GM19025 (cell line): Measurements from ENCODE around the gene SMOC2.

Experiments used
- ATAC-seq: cut with Tn5 transposase; IDR thresholded peaks from one replicate; pipeline ENCODE4 v1.9.1; 2021; ENCODE audit warnings: mild to moderate bottlenecking, low read depth, moderate library complexity; ENCODE audit not compliant: unreplicated experiment

SMOC2 gene

DNA sequence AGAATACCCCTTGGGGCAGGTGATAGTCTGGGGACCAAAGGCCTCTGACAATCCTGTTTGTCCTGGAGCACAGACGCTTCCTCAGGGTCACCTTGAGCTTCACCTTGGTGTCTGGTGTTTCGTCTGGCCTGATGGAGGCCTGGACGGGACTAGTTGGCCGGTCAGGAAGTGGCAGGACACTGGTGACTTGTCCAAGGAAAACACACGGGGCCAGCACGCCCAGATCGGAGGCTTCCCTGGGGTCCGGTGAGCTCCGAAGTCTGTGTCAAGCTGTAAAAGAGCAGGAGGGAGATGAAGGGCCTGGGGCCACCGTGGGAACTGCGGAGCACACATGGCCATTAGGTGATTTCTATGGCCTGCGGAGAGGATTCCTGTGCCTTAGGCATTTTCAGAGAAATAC is 67.9 kb downstream of the SMOC2 start:
- no peak for ATAC-seq

DNA sequence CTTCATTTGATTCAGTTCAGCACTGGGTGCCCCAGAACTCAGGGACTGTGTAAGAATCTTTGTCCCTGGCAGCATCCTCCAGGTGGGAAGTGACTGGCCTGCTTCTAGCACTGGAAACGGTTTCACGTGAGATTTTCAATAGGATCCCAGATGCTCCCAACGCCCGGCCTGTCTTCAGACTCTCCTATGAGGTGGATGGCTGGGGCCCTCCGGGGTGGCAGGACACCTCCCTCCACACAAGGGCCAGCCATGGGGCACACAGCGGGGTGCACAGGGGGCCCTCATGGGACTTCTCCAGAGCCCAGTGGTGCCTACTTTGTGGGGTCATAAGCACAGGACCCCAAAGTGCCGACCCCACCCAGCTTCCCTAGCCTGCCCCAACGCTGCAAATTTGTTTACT is 72.8 kb downstream of the SMOC2 start:
- no peak for ATAC-seq

DNA sequence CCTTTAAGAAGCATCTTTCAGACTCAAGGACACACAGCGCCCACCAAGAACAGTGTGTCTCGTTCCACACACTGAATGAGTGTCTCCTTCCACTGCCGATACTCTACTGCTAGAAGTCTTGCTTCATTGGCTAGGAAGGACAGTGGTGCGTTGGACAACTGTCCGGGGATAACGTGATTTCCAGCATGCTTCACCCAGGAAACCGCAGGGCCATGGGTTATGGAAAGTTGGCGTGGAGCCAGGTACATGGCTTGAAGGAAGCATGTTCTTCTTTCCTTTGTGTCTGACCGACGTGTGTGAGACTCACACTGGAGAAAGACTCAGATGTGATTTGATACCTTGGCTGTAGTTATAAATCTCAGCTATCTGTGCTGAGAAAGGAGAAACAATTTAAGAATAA is 73.2 kb downstream of the SMOC2 start:
- ATAC-seq, result no peak

DNA sequence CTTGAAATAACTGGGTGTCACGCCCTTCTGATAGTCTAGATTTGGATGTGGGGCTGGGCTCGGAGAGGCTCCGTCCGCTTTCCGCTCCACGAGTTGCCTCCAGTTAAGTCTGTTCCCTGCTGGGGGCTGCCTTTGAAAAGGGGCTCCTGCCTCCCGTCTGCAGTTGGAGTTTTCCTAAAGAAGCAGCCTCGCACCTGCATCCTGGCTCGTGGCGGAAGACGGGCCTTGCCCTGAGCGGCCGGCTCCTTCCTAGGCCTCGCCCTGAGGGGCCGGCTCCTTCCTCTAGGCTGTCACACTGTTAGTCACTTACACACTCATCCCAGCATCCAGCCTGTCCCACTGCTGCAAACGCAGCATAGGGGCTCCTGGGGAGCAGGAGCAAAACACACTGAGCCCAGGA is 74.4 kb downstream of the SMOC2 start:
- no peak for ATAC-seq

DNA sequence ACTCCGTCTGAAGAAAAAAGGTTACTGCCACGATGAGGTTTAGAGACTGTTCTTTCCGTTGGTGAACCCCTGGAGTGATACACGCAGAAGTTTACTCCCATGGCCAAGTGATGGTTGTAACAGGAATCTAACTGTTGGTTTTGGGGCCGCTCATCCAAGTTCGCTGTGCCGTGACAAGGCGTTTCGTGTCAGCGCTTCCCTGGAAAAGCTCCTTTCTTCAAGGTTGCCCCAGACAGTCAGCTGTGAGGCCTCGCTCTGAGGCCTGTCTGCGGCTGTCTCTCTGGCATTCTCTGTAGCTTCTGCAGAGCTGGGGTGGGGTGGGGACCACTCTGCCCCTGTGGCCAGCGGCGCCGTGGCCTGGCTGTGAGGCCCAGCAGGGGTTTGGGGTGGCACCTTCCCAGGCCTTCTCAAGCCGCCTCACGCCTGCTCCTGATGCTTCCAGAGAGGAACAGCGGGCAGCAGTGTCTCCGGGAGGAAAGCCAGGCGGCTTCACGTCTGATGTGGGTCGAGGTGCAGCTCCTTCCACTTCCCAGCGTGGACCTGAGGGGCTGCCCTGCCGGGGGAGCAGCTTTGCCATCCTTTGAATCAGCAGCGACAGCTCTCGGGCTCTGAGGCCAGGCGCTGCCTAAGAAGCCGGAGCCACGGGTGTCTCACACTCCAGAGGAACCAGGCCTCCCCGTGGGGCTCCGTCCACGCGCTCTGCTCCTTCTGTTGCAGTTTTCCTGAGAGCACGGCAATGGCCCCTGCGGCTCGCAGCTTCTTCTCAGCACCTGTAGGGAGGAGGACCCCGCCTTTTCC is 76.2 kb downstream of the SMOC2 start:
- ATAC-seq, result no peak

DNA sequence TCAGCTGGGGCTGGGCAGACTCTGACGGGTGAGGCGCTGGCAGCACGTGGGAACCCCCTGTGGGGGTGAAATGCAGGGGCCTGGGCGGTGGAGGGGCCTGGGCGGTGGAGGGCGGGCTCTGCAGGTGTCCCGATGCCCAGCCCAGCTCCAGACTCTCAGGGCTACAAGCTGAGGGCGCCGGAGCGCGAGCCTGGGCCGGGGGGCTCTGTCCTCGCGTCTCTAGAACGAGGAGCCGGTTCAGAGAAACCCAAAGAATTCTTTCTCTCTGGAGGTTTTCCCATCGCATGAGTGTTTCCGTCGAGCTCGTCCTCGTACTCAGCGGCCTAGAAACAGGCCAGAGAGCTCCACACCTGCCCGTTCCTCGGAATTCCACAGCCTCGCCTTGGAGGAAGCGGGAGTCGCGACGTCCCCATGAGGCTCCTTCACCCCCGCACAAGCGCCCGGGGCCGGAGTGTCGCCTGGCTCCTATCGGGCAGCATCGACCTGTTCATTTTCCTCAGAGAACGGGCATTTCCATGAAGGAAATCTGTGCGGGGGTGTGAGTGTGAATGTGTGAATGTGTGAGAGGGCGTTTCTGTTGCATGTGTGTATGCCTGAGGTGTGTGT is 76.9 kb downstream of the SMOC2 start:
- no peak for ATAC-seq

DNA sequence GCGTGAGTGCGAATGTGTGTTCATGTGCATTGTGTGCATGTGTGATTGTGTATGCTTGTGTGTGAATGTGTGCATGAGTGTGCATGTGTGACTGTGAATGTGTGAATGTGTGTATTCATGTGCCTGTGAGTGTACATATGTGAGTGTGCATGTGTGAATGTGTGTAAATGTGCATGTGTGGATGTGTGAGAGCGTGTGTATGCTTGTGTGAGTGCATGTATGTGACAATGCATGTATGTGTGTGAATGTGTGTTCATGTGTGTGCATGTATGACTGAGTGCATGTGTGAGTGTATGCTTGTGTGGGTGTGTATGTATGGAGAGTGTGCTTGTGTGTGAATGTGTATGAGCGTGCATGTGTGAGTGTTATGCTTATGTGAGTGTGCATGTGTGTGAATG is 77.4 kb downstream of the SMOC2 start:
- ATAC-seq, result no peak

DNA sequence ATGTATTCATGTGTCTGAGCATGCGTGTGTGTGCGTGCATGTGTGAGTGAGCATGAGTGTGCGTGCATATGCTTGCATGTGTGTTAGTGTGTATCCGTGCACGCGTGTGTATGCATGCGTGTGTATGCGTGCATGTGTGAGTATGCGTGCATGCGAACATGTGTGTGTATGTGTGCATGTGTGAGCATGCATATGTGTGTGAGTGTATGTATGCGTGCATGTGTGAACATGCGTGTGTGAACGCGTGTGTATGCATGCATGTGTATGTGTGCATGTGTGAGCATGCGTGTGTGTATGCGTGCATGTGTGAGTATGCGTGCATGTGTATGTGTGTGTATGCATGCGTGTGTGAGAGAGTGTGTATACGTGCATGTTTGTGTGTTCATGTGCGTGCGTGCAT is 77.9 kb downstream of the SMOC2 start:
- ATAC-seq, result no peak

DNA sequence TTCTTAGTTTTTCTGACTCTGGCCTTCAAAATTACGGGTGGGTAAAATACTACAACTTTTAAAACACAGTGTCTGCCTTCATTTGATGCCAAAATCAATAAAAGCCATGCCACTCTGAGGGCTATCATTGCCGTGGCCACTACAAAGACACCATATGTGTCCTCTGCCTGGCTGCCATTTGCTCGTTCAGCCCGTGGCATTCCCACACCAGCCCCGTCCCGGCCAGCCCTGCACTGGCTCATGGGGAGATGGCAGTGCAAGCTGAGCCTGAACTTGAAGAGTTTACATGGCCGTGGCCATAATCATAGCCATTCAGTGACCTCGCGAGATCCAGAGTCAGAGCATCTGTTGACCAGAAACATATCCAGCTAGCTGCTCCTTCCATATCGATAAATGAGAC is 79.2 kb downstream of the SMOC2 start:
- ATAC-seq, result no peak

DNA sequence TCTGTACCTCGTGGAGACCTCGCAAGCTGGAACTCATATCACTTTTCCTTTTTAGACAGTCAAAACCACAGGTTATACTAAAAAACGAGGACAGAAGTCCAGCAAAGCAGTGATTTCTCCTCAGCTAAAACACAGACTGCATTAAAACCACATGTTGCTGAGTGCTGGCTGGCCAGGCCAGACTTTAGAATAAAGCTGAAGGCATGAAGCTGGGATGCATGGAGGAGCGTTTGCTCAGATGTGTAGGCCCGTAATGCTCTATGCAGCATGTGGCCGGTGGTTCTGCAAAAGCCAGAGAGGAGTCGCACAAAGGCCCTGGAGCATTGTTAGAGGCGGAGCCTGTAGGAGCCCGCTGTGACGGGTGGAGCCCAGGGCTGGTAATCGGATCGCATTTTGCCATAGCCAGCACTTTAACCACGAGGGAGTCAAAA is 83.6 kb downstream of the SMOC2 start:
- ATAC-seq, result no peak

DNA sequence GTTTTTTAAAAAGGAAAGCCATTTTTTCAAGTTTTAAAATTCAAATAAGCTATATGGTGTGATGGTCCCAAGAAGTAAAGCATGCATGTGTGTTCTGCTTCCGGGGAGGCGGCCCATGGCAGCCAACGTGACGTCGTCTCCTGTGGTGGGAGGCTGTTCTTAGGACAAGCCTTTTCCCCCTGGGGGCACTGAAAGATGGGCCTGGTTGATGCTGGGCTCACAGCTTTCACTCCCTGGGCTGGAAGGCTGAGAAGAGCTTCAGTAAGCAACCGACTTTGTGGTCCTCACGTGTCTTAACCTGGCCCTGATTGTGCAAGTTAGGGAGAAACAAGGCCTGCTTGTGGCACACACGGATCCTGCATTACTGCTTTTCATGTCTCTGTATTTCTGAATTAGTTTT is 84.1 kb downstream of the SMOC2 start:
- no peak for ATAC-seq

DNA sequence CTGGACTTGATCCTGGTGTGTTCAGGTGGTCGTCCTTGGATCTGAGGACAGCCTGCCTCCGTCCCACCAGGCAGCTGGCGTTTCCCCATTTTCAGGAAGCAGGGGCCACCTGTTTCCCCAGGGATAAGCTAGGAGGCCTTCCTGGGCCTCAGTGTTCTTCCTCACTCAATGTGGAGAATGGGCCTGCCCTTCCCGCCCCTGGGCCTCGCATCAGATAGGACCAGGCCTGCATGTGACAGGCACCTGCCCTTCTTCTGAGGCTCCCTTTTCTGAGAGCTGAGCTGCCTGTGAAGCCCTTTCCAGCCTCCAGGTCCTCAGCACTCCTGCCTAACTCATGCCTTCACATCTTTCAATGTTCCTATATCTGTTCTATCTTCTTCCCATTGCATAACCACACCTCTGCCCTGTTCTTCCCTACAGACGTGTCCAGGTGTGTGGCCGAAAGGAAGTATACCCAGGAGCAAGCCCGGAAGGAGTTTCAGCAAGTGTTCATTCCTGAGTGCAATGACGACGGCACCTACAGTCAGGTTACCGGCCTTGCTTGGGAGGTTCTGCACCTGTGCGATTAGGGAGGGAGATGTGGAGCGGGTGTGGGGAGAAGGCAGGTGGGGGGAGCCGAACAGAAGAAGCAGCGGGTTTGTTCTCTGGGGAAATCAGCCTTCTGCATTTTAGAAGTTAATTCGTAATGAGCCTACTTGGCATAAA is 85.1 kb downstream of the SMOC2 start:
- no peak for ATAC-seq

DNA sequence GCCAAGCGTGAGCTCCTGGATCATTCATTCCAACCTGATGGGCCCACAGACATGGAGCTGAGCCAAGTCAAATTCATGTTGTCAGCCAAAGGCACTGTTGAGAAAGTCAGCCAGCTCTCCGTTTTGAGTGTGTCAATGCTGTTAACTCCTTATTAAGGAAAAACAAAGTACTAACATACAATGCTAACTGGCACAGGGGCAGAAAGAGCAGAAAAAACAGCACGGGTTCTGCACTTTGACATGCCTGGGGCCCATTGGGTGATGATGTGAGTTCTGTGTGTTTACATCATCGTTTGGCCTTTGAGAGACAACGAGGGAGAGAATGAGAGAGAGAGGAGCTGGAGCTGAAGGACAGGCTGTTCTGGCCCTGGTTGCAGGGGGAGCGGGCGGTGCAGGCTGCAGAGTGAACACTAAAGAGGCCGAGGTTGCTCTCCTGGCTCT is 85.9 kb downstream of the SMOC2 start:
- no peak for ATAC-seq

DNA sequence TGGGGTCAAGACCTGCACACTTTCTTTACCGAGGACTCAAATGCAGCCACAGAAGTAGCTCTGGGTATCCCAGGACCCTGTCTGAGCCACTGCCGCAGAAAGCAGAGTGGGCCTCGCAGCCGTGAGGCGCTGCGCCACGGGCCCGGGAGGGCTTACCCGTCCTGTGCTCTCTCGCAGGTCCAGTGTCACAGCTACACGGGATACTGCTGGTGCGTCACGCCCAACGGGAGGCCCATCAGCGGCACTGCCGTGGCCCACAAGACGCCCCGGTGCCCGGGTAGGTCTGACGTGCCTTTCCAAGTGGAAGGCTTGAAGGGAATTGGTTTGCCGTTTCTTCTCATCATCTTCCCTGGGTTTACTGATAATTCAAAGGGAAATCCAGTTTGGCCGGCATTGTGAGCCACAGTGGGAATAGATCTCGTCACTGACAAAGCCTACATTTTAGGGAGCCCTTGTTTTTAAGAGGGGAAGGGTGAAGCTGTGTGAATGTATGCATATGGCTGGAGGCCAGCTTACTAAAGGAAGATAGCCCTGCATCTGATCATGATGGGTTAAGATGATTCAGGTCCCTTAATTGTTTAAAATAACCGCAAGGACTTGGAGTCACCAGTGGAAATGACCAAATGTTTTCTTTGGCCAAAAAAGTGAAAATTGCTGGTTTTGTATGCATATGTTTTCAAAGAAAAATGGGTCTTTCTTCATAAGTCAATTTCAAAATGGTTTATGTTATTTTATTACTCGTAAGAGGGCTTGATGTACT is 86.6 kb downstream of the SMOC2 start:
- no peak for ATAC-seq

DNA sequence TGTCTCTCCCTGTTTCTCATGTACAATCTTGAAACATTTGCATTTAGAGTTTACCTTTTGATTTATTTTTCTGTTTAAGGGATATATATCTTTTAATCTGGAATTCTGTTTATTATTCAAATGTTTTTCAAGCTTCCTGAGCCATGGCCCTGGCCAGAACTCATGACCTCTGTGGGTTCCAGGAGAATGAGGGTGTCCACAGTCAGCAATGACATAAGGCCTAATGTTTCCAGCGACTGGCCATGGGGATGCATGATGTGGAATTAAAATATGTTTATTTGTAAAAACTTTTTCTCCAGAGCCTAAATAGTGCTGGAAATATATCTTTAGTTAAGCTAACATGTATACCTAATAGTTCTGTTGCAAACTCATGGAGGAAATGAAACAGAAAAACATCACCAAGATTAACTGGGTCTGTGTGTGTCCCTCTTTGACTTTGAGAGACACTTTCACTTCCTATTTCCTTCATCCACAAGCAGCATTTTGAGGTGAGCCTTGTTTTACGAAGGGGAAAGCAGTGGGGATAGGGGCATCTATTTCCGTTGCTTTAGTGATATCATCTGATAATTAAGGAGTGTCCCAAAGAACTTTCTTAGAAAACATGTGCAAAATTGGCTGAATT is 87.6 kb downstream of the SMOC2 start:
- ATAC-seq, result no peak

DNA sequence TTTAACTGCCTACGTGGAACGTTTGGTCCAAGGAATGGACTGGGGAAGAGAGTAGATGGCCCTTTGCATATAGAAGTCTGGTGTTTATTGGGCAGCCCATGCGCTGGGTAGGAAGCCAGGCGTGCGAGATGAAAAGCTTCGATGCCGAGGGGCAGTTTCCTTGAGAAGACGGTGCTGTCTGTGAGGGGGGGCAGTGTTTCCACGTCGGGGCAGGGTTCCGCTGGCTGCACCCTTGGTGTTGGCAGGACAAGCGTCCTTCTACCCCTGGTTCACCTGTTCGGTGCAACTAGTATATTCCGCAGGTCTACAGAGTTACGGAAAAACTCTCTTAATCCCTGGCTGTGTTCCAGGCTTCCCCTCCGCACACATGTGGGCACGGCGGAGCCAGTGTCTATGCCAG is 88.2 kb downstream of the SMOC2 start:
- ATAC-seq, result no peak

DNA sequence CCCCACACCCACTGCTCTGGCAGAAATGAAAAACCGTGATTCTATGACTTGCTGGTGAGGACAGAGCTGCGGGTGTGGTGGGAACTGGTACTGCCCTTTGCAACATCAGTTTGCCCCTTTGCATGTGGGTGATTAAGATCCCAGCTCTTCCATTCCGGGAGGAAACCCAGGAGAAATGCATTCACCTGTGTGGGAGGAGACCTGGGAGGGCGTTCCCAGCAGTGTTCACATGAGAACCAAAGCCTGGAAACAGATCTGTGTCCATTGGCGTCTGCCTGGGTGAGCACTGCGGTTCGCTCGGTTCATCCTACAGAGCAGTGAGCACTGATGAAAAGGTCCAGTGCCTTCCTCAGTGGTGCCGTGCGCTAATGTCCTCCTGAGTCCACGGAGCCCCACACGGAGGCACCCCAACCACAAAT is 89.7 kb downstream of the SMOC2 start:
- no peak for ATAC-seq

DNA sequence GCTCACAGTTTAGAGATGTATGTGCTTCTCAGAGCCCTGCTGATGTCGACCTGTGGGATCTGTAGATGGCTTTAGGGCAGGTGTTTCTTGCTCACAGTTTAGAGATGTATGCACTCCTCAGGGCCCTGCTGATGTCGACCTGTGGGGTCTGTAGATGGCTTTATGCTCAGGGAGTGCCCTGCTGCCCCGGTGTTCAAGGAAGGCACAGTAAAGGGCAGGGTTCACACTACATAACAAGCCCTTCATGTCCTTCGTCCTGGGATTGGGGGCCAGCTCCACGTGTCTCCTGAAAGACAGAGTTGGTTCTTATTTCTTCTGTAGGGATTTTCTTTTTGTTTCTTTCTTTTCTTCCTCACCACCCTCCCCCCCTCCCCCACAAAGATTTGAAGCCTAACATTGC is 91.1 kb downstream of the SMOC2 start:
- ATAC-seq, result no peak

DNA sequence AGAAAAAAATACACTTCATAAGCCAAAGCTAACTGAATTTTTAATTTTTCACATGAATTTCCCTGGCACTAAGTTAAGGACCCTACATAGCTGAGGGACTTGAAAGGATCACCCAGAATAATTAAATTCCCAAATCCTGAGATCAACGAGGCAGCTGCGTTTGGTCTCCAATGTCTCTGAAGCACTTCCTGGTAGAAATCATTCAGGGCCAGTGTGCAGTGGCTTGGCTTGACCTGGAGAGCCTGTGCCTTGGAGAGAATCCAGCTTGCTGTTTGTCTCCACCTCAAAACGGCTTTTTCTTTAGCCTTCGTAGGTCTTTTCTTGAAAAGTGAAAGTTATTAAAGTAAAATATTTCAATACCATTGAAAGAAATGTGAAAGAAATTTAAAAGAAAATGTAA is 92.4 kb downstream of the SMOC2 start:
- no peak for ATAC-seq

DNA sequence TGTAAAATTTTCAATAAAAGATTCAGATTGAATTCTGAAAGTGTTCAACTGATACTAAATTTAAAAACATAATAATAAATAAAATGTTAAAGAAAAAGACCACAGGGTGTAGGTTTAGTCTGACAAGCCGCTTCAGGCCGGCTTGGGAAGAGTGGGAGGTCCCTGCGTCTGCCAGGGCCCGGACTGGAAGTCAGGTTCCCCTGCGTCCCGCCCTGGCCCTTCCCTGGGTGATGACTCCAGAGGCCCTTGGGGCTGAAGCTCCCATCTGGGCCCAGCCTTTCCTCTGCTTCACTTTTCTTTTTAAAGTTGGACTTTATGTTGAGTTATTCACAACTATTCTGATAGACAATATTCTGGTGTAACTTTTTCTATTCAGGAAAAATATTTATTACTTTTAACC is 93.3 kb downstream of the SMOC2 start:
- no peak for ATAC-seq

DNA sequence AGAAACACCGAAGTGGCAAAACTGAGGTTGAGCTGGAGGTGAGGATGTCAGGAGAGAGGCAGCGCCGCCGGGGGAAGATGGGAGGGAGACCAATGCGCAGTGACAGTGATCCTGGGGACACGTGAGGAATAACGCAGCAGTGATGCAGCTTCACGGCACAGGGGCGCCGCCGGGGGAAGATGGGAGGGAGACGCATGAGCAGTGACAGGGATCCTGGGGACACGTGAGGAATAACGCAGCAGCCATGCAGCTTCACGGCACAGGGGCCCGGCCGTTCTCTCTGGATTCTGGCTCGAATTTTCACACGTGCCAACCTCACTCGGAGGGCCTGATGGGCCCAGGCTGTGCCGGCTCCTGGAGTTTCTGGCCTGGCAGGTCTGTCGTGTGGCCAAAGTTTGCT is 94.7 kb downstream of the SMOC2 start:
- no peak for ATAC-seq
